ENCODE measurements around the gene IDI2.

Gene IDI2

GRCh38 chr10:1064964-1065247, 39.2 kb upstream of the IDI2 start:
- Histone ChIP-seq H3K27me3 (ENCODE audit: insufficient read depth, poor library complexity, severe bottlenecking) (no peaks in the 10 kb centered on the region), H3K4me3 (replicated peaks; ENCODE audit: insufficient read depth, low read length) (no peak overlapping the region), H3K27ac (replicated peaks) (no peak overlapping the region)
- TF ChIP-seq CTCF (IDR thresholded peaks at IDR 0.05; ENCODE audit: insufficient read depth, low read length) (no peak), POLR2AphosphoS5 (IDR thresholded peaks at IDR 0.05; ENCODE audit: low read depth) (no peak), REST (IDR thresholded peaks at IDR 0.05; ENCODE audit: insufficient replicate concordance, low read depth) (no peak), GABPA (IDR thresholded peaks at IDR 0.05; ENCODE audit: low read depth) (no peak), SPI1 (IDR thresholded peaks at IDR 0.05; ENCODE audit: borderline replicate concordance, low read depth) (no peak)
- DNase-seq (ENCODE audit: low read depth in 1 of 2, low spot score in 1 of 2) = no peak

GRCh38 chr10:1063232-1063865, 37.7 kb upstream of the IDI2 start:
- H3K27ac ChIP-seq (replicated peaks) = no peak overlapping the region; the same call in 1 of the 2 replicates
- H3K27me3 ChIP-seq (ENCODE audit: insufficient read depth, poor library complexity, severe bottlenecking) = no peaks in the 10 kb centered on the region
- H3K4me3 ChIP-seq (replicated peaks; ENCODE audit: insufficient read depth, low read length) = no peak overlapping the region
- TF ChIP-seq GABPA (IDR thresholded peaks at IDR 0.05; ENCODE audit: low read depth) = no peak
- TF ChIP-seq CTCF (IDR thresholded peaks at IDR 0.05; ENCODE audit: insufficient read depth, low read length) = no peak
- TF ChIP-seq REST (IDR thresholded peaks at IDR 0.05; ENCODE audit: insufficient replicate concordance, low read depth) = no peak
- TF ChIP-seq SPI1 (IDR thresholded peaks at IDR 0.05; ENCODE audit: borderline replicate concordance, low read depth) = no peak
- no peak for TF ChIP-seq POLR2AphosphoS5 (IDR thresholded peaks at IDR 0.05; ENCODE audit: low read depth)
- peak in 1 of 2 experiments; percentile 42 for DNase-seq (ENCODE audit: low read depth in 1 of 2, low spot score in 1 of 2)

GRCh38 chr10:1061930-1062774, 36.5 kb upstream of the IDI2 start:
- no peak overlapping the region for H3K4me3 ChIP-seq (replicated peaks; ENCODE audit: insufficient read depth, low read length)
- H3K27me3 ChIP-seq (ENCODE audit: insufficient read depth, poor library complexity, severe bottlenecking) = no peaks in the 10 kb centered on the region
- TF ChIP-seq SPI1 (IDR thresholded peaks at IDR 0.05; ENCODE audit: borderline replicate concordance, low read depth) (no peak), GABPA (IDR thresholded peaks at IDR 0.05; ENCODE audit: low read depth) (no peak), REST (IDR thresholded peaks at IDR 0.05; ENCODE audit: insufficient replicate concordance, low read depth) (no peak), POLR2AphosphoS5 (IDR thresholded peaks at IDR 0.05; ENCODE audit: low read depth) (no peak), CTCF (IDR thresholded peaks at IDR 0.05; ENCODE audit: insufficient read depth, low read length) (no peak)
- no peak overlapping the region; the same call in 1 of the 2 replicates for H3K27ac ChIP-seq (replicated peaks)
- no peak for DNase-seq (ENCODE audit: low read depth in 1 of 2, low spot score in 1 of 2)
